SK-N-SH (cell line): ENCODE measurements around the gene DSCAM.

Experiments used
- CTCF ChIP-seq: fragments of 200-600 bp; sonication (generic); IDR thresholded peaks from 2 replicates; pipeline ENCODE4 v1.6.1; 2017; ENCODE audit warnings: antibody characterized with exemption, mild to moderate bottlenecking, moderate library complexity
- POLR2AphosphoS5 ChIP-seq: IDR thresholded peaks from 2 replicates; pipeline ENCODE4 v1.6.1; 2012; ENCODE audit warnings: low read depth, low read length
- TCF12 ChIP-seq: IDR thresholded peaks from 2 replicates; pipeline ENCODE4 v1.4.0; 2012

- TF ChIP-seq TCF12 (no peak), POLR2AphosphoS5 (no peak), CTCF (no peak)
Observed at GRCh38 chr21:39984286-39984991, 862.5 kb downstream of the DSCAM start.
